ENCODE measurements around the gene CHID1. TPM values are rescaled to one million over a fixed set of nuclear protein-coding genes. Genes with fewer than 3 reads are reported as not detected.

Gene CHID1
- polyA plus RNA-seq, 3 donors = 100.0 to 125 (median 113) TPM

DNA sequence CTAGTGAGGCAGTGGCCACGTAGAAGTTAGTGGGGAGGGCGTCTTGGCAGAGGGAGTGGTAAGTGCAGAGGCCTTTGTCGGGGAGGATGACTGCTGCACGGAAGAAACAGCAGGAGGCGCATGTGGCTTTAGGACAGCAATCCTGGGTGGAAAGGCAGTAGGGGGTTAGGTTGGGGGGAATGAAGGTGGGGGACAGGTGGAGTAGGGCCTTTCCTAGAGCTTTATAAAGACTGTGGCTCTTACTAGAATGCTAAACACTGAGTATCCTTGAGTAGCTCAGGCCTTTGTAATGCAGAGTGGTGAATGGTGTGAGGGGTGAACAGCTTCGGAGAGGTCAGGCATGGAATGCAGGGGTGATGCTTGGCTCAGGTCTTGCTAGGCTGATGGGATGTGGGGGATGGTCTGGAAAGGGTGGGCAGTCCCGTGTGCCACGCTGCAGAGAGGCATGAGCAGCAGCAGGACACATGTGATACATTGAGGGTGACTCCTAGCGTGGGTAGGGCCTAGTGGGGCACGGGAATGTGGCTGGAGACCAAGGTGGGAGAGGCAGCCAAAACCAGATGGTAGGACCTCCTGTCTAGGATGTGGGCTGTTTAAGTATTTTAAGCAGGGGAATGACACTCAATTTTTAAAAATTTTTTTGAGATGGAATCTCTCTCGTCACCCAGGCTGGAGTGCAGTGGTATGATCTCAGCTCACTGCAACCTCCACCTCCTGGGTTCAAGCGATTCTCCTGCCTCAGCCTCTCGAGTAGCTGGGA is 34.3 kb upstream of the CHID1 start:
- DNase-seq (ENCODE audit: extremely low read depth in 1 of 11, low read depth in 9 of 11, low spot score in 4 of 11) = peak in 3 of 11 donors; percentile 56 to 67 (median 61)

DNA sequence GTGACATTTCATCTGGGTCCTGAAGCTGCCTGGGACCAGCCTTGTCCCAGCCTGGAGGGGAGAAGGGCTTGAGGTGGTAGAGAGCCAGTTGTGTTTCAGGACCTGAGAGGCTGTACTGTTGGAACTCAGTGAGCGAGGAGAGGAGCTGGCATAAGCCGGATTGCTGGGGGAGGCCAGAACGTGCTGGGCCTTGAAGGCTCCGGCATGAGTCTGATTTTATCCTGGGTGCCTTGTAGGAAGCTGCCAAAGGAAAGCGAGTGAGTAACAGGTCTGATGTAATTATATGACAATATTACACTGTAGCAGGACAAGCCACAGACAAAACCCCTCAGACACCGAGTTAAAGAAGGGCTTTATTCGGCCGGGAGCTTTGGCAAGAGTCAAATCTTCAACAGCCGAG is 32.2 kb upstream of the CHID1 start:
- no peak for DNase-seq (ENCODE audit: extremely low read depth in 1 of 11, low read depth in 9 of 11, low spot score in 4 of 11)

DNA sequence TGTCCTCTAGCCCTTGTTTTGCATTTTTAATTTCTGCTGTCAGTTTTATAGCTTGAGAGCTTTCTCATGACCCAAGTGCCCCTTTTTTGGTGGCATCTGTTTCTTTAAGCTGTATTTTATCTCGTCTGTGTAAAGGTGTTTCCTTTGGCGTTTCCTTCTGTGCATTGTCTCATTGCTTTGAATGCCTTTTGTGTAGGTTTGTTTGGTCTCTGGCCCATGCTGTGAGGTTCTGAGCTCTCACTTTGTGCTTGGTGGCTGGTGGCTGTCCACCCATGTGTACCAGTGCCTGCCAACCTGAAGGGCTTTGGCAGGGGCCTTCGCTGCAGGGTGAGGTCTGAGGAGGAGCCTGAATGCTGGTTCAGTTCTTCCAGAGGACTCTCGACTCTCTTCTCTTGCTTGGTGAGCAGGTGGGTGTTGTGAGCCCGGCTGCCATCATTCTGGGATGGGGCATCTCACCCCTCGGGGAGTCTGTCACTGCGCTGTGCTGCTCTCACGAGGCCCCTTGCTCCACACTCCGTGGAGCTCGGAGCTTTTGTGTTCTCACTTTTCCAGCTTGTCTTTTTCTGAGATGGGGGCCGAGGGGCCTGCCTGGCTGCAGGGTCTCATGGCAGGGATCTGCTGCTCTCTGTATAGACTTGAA is 30.0 kb upstream of the CHID1 start:
- no peak for DNase-seq (ENCODE audit: extremely low read depth in 1 of 11, low read depth in 9 of 11, low spot score in 4 of 11)

DNA sequence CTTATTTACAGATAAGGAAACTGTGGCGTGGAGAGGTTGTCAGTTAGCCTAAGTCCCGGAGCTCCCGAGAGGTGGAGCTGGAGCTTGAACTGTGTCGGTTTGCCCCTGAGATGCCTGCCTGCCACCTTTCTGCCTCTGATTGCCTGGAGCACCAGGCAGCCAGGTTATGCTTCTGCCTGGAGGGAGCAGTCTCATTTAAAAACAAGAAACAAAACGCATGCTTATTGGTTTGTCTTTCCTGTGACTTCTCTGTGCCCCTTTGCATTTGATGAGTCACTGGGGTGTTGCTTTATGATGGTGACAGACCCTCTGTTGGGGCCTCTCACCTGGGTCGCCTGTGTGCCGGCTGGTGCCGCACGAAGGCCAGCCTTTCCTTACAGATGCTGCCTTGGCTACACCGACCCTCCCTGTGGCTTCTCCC is 27.2 kb upstream of the CHID1 start:
- no peak for DNase-seq (ENCODE audit: extremely low read depth in 1 of 11, low read depth in 9 of 11, low spot score in 4 of 11)

DNA sequence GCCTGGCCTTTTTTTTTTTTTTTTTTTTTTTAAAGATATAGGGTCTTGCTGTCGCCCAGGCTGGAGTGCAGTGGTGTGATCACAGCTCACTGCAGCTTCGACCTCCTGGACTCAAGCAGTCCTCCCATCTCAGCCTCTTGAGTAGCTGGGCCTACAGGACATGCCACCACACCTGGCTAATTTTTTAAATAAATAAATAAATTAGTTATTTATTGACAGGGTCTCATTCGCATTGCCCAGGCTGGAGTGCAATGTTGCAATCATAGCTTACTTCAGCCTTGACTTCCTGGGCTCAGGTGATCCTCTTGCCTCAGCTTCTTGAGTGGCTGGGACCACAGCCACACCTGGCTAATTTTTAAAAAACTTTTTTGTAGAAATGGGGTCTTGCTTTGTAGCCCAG is 25.6 kb upstream of the CHID1 start:
- no peak for DNase-seq (ENCODE audit: extremely low read depth in 1 of 11, low read depth in 9 of 11, low spot score in 4 of 11)

DNA sequence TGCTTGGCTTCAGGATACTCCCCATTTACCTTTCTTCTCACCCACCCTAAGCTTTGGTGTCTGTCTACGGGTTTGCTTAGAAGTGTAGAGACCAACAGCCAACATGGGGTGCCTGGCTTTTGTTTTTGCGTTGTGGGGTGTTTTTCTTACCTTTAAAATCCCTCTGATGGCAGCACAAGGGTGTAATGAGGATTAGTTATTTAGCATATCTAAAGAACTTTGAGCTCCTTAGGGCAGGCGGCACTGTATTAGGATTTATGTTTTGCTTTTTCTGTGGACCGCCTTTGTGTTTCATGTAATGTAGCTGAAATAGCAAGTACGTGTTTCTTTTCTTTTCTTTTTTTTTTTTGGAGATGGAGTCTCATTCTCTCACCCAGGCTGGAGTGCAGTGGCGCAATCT is 23.9 kb upstream of the CHID1 start:
- no peak for DNase-seq (ENCODE audit: extremely low read depth in 1 of 11, low read depth in 9 of 11, low spot score in 4 of 11)

DNA sequence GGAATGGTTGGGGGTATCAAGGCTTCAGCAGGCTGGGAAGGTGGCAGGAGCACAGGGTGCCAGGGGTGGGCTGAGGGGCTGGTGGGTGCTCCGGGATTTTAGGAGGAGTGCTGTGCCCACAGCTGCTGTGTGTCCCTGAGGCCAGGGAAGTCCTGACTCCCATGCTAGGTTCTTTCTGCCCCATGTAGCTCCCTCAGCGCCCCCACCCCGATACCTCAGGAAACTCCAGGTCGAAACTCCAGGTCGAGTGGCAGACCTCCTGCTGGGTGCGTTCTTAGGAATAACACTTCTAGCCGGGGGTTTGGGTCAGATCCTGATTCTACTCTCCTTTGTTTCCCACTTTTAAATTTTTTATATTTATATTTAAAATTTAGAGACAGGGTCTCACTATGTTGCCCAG is 23.3 kb upstream of the CHID1 start:
- no peak for DNase-seq (ENCODE audit: extremely low read depth in 1 of 11, low read depth in 9 of 11, low spot score in 4 of 11)

DNA sequence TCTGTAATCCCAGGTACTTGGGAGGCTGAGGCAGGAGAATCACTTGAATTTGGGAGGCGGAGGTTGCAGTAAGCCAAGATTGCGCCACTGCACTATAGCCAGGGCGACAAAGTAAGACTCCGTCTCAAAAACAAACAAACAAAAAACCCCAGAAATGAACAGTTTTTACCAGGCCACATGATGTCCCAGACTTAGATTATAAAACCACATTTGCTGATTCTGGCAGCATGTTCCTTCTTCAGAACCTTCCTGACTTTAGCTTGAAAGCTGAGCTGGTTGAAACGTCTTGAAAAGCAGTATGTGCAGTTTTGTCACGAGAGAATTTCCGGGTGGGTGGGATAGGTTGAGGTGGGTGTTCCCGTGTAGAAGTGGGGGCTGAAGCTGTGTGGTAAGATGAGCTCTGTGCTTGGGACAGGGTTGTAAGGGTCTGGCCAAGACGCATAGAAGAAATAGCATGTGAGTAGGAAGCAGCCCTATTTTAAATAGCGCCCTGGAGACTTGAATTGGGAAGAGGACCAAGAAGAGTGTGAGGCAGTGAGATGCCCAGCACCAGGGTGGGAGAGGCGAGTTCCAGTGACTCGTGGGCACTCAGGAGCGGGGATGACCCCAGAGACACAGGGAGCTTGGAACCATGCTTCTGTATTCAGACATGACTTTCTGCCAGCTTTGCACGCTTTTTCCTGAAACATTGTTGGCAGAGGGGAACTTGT is 22.7 kb upstream of the CHID1 start:
- DNase-seq (ENCODE audit: extremely low read depth in 1 of 11, low read depth in 9 of 11, low spot score in 4 of 11) = no peak

DNA sequence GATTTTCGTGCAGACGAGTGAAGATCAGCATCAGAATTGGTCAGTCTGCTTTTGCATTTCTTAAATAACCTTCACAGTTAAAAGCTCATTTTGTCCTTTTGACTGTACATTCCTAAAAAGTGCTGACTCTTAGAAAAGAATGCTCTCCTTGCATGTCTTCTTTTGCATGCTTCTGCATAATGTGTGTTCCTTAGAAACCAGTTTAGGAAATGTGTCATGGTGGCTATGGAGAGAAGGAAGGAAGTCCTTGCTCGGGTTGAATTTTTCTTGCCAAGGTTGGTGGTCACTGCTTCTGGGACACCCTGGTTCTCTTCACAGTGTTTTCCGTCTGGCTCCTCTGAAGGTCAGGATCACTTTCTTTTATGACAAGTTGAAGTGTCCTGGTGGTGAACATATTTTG is 21.8 kb upstream of the CHID1 start:
- DNase-seq (ENCODE audit: extremely low read depth in 1 of 11, low read depth in 9 of 11, low spot score in 4 of 11) = no peak

DNA sequence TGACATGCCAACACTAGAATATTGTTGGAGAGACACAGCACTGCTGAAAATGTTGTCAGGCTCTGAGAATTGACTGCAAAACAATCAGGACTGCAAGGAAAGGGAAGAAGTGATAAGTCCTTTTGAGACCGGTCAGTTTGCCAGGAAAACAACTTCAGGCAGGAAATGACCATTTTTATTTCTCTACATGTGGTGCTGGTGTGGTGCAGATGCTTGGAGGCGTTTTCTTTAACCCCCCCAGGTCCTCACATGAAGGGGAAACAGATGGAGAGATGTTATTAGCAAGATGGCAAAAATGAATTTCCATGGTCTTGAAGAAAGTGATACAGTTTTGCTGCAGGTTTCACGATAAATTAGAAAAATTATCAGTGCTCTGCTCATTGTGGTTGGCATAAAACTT is 20.8 kb upstream of the CHID1 start:
- DNase-seq (ENCODE audit: extremely low read depth in 1 of 11, low read depth in 9 of 11, low spot score in 4 of 11) = no peak

DNA sequence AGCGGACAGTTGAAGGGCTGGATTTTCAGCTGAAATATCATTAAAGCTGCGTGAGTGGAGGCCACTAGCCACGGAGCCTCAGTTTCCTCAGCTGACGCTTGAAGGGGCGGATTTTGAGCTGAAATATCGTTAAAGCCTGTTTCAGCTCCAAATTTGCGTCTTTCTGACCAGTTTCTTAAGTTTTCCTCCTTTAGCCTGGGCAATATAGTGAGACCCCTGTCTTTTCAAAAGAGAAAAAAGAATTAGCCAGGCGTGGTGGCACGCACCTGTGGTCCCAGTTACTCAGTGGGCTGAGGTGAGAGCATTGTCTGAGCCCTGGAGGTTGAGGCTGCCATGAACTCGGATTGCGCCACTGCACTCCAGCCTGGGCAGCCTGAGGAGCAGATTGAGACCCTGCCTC is 18.8 kb upstream of the CHID1 start:
- DNase-seq (ENCODE audit: extremely low read depth in 1 of 11, low read depth in 9 of 11, low spot score in 4 of 11) = no peak

DNA sequence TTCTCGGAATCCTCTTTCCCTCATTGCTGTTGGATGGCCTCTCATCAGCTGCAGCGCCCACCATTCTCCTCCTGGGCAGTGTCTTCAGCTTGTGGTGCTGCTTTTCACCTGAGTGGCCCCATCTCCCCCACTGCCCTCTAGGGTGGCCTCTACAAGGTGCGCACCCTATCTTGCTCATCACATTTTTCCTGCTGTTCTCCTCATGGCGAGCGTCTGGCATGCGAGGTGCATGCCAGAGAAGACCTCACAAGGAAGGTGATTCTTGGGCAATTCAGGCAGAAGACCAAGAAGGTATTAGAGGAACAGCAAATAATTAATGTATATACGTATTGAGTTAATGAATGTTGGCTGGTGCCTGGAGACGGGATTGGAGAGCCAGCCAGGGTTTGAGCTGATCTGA is 18.2 kb upstream of the CHID1 start:
- DNase-seq (ENCODE audit: extremely low read depth in 1 of 11, low read depth in 9 of 11, low spot score in 4 of 11) = no peak

DNA sequence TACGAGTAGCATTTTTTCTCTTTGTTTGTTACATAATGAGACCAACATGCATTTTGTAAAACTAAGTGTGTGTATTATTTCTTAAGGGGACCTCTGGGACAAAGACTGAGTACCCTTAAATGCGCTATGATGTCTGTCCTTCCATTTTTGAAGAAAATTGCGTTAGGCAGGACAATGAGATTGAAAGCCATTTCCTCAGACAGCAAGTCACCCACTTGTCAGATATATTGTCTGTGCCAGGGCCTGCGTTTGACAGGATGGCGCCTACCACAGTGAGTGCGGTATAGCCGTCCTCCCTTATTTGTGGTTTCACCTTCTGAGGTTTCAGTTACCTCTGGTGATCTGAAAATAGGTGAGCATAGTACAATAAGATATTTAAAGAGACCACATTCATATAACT is 17.3 kb upstream of the CHID1 start:
- DNase-seq (ENCODE audit: extremely low read depth in 1 of 11, low read depth in 9 of 11, low spot score in 4 of 11) = no peak

DNA sequence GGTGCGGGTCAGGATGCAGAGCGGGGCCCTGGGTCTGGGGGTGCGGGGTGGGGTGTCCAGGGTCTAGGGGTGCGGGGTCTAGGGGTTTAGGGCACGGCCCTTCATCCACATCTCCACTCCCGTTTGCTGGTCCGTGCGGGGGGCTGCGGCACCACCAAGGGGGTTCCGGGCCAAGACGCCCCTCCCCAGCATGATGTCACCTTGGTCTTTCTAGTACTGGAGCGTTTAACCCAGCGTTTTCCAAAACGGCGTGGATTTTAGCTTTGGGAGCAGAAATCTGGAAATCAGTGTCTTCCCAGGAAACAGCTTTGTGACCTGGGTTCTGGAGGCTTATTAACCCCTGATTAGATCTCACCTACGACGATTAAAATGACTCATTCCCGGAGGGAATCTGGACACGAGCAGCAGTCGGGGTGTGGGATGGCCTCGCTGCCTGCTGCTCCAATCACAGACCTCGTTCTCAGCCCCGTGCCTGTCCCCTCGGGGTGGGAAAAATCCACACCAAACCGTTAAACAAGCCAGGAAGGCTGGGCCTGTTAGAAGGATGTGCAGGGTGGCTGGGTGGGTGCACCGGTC is 15.8 kb upstream of the CHID1 start:
- DNase-seq (ENCODE audit: extremely low read depth in 1 of 11, low read depth in 9 of 11, low spot score in 4 of 11) = peak in 1 of 11 donors; percentile 20

DNA sequence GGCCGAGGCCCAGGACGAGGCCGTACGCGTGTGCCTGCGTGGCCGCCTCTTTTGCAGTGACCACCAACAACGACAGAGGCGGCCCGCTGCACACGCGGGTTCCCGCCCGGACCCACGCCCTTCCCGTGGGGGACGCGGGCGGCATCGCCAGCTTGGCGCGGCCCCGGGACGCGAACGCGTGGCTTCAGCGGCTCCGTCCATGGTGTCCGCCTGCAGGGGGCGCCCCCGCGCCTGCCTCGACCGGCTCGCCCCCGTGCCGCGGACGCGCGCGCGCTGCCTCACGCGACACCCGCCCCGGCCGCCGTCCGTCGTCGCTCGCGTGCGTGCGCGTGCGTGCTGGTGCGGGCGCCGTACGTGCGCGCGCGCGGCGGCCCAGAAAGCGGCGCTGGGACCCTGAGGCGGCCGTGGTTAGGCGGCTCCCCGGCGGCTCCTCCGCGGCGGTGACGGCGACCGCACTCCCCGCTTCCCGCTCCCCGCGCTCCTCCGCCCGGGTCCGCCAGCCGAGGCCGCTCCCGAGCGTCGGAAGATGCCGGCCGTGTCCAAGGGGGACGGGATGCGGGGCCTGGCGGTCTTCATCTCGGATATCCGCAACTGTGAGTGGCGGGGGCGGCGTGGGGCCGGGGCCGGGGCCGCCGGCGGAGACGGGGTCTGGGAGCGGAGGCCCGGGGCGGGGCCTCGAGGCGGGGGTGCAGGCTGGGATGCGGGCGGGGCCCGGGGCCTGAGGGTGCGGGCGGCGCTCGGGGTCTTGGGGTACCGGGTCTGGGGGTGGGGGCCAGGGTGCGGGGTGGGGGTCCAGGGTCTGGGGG is 15.1 kb upstream of the CHID1 start, which contains the start of gene AP2A2:
AP2A2 (plus strand) TSS at position 375 of the 806 bp plus-strand sequence; CDS start at position 527, 152 bp downstream.
- peak in 9 of 11 donors; percentile 62 to 91 (median 86) for DNase-seq (ENCODE audit: extremely low read depth in 1 of 11, low read depth in 9 of 11, low spot score in 4 of 11)

DNA sequence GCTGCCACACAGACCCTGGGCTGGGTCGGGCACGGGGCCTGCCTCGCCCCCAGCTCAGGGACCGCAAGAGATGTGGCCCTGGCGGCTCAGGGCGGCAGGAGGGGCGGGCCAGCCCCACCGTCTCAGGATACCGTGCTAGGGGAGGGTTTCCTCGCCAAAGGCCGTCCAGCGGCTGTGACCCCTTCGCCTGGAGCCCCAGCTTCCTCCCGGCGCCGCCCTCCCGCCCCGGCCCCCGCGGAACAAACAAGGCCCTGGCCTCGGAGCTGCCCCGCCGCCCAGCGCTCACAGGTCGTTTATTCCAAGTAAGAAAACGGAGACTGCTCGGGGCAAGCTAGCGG is 14.5 kb upstream of the CHID1 start:
- DNase-seq (ENCODE audit: extremely low read depth in 1 of 11, low read depth in 9 of 11, low spot score in 4 of 11) = no peak

DNA sequence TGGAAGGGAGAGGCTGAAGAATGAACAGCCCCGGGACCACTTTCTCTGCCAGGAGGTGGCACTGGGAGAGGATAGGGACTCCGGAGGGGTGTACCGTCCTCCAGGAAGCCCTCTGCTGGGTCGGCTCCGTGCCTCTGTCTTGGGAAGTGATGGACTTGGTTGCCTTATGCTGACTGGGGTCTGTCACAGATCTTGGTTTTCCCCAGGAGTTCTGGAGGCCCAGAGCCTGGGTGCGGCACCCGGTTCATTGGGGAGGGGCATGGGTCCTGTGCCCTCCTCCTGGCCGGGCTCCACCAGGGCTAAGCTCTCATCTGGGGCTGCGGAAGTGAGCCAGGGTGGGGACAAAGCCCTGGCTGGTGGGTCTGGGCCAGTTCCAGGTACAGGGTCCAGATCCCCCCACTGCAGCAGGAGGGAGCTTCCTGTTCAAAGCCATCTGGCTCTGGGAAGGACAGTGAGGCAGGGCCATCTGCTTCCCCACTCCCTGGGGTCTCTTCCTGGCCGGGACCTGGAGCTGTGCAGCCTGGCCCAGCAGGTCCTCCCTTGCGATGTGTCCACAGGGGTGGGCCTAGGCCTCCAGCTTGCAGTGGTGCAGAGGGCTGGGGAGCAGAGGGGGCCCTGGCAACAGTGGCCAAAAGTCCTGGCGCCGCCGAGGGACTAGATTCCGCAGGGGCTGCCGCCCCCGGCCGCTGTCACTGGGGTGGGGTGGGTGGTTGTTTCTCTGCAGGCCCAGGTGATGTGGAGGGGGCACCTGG is 14.0 kb upstream of the CHID1 start:
- no peak for DNase-seq (ENCODE audit: extremely low read depth in 1 of 11, low read depth in 9 of 11, low spot score in 4 of 11)

DNA sequence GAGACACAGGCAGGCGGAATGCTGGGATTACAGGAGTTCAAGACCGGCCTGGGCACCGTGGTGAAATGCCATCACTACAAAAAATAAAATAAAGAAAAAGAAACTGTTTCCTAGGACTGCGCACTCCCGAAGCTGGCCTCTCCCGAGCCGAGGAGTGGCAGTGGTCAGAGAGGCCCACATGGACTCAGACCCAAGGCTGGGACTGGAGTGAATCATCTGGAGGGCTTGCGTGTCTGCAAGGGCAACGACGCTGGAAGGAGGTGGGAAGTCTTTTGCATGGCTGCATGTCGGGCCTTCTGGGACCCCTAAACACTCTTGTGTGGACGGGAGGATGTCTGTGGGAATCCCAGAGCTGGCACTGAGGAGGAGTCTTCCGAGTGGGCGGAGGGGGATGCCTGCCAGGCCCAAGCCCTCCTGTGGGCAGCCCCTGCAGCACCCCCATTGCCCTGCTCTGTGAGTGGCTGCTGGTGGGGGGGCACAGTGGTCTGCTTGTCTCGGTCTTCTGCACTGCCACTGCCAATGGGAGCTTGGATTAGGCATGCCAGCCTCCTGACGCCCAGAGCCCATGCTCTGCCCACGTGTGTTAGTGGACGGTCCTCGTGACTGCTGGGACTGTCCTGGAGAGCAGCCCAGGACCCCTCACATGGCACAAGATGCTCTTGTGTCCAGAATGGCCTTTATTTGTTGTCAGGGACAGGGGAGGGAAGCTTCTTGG is 13.2 kb upstream of the CHID1 start:
- DNase-seq (ENCODE audit: extremely low read depth in 1 of 11, low read depth in 9 of 11, low spot score in 4 of 11) = no peak
